ENCODE data around the gene ACLY.

ACLY gene

GRCh38 chr17:41824086-41824485 lies 94.7 kb downstream of the ACLY start:
- DNase-seq = no peak

DNA sequence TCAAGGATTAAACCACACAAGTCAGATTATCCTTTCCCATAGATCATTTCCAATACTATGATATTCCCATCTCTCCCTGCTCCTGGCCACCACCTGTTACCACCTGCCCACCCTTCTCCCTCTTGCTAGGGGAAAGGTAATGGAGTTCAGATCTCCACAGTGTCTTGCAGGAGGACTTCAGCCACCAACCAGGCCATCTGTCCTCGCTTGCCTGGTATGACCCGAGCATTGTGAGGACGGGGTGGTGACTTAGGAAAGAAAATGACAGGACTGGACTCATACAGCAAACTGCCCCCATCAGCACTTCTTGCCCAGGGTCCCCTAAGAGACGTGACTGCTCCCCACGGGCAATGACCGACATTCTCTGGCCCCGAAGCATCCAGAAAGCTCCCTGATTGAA lies 95.2 kb downstream of the ACLY start:
- DNase-seq = no peak

GRCh38 chr17:41823141-41823524 lies 95.6 kb downstream of the ACLY start:
- no peak for DNase-seq

DNA sequence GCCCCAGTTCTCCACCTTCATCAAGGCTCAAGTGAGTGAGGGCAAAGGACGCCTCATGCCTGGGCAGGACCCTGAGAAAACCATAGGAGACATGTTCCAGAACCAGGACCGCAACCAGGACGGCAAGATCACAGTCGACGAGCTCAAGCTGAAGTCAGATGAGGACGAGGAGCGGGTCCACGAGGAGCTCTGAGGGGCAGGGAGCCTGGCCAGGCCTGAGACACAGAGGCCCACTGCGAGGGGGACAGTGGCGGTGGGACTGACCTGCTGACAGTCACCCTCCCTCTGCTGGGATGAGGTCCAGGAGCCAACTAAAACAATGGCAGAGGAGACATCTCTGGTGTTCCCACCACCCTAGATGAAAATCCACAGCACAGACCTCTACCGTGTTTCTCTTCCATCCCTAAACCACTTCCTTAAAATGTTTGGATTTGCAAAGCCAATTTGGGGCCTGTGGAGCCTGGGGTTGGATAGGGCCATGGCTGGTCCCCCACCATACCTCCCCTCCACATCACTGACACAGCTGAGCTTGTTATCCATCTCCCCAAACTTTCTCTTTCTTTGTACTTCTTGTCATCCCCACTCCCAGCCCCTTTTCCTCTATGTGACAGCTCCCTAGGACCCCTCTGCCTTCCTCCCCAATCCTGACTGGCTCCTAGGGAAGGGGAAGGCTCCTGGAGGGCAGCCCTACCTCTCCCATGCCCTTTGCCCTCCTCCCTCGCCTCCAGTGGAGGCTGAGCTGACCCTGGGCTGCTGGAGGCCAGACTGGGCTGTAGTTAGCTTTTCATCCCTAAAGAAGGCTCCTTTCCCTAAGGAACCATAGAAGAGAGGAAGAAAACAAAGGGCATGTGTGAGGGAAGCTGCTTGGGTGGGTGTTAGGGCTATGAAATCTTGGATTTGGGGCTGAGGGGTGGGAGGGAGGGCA lies 96.3 kb downstream of the ACLY start:
- DNase-seq = no peak

DNA sequence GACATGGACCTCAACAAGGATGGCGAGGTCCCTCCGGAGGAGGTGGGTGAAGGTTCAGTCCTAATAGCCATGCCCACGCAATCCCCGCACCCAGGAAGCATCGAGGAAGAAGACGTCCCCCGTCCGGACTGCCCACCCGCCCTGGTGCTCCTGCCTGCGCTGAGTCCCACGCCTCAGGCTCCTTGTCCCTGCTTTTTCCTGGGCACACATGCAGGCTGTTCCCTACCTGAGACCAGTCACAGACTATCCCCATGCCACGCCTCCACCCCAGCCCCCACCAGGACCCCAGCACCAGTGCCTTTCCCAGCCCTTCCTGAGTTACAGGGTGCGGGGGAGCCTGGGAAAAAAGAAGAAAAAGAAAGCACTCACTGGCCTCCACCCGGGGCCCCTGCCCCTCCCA lies 97.0 kb downstream of the ACLY start:
- no peak for DNase-seq

GRCh38 chr17:41818024-41818423 lies 100.7 kb downstream of the ACLY start:
- DNase-seq = no peak

Measured in femur (tissue), 1 donor.